ENCODE measurements around the gene PTAR1. TPM values are rescaled to one million over a fixed set of nuclear protein-coding genes. Genes with fewer than 3 reads are reported as not detected.

PTAR1 gene
- polyA plus RNA-seq, 2 of the 4 experiments (the other 2 are of a cell fraction), result 16.6 to 32.4 TPM

DNA sequence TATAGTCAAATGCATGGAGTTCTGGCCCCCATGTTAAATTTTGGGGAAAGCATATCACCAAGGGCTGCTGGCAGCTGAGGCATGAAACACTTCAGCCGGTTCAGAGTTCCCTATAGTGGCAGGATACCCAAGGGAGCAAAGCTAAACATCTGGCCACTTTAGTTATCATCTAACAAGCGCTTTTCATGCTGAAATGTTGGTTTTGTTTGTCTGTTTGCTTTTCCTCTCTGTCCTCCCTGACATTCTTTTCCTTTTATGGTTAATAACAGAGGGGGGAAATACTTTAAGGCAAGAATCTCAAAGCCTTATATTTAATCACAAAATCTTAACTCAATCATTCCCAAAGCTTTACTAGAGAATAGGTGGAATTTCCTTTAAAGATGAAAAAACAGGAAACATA is 99.5 kb downstream of the PTAR1 start:
- no peak overlapping the region for H3K4me2 ChIP-seq
- POLR2A ChIA-PET, result no interaction called here
- FAIRE-seq, result no peak
- CTCF ChIA-PET, result interaction anchor here (2.2 kb wide), 1 partner anchor 259 kb away, joined by 5 read pairs; no protein-coding TSS in a partner anchor
- no peak overlapping the region for H3K27ac ChIP-seq
- no peak for DNase-seq (ENCODE audit: low read depth in 1 of 2, low spot score in 1 of 2)
- TF ChIP-seq, protein P1, sequence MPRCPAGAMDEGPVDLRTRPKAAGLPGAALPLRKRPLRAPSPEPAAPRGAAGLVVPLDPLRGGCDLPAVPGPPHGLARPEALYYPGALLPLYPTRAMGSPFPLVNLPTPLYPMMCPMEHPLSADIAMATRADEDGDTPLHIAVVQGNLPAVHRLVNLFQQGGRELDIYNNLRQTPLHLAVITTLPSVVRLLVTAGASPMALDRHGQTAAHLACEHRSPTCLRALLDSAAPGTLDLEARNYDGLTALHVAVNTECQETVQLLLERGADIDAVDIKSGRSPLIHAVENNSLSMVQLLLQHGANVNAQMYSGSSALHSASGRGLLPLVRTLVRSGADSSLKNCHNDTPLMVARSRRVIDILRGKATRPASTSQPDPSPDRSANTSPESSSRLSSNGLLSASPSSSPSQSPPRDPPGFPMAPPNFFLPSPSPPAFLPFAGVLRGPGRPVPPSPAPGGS (IDR thresholded peaks at IDR 0.05), result no peak
- TF ChIP-seq, protein P2, sequence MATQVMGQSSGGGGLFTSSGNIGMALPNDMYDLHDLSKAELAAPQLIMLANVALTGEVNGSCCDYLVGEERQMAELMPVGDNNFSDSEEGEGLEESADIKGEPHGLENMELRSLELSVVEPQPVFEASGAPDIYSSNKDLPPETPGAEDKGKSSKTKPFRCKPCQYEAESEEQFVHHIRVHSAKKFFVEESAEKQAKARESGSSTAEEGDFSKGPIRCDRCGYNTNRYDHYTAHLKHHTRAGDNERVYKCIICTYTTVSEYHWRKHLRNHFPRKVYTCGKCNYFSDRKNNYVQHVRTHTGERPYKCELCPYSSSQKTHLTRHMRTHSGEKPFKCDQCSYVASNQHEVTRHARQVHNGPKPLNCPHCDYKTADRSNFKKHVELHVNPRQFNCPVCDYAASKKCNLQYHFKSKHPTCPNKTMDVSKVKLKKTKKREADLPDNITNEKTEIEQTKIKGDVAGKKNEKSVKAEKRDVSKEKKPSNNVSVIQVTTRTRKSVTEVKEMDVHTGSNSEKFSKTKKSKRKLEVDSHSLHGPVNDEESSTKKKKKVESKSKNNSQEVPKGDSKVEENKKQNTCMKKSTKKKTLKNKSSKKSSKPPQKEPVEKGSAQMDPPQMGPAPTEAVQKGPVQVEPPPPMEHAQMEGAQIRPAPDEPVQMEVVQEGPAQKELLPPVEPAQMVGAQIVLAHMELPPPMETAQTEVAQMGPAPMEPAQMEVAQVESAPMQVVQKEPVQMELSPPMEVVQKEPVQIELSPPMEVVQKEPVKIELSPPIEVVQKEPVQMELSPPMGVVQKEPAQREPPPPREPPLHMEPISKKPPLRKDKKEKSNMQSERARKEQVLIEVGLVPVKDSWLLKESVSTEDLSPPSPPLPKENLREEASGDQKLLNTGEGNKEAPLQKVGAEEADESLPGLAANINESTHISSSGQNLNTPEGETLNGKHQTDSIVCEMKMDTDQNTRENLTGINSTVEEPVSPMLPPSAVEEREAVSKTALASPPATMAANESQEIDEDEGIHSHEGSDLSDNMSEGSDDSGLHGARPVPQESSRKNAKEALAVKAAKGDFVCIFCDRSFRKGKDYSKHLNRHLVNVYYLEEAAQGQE (IDR thresholded peaks at IDR 0.05), result no peak
- TF ChIP-seq RCOR1 (IDR thresholded peaks at IDR 0.05; ENCODE audit: low read depth, low read length) (no peak), CEBPB (IDR thresholded peaks at IDR 0.05) (no peak), MAZ (IDR thresholded peaks at IDR 0.05; ENCODE audit: borderline replicate concordance, low read depth, low read length) (no peak), MYC (IDR thresholded peaks at IDR 0.05; ENCODE audit: borderline replicate concordance, low read length) (no peak), FOXS1 (CRISPR knock-in tag; IDR thresholded peaks at IDR 0.05) (no peak), HOXB5 (CRISPR knock-in tag; IDR thresholded peaks at IDR 0.05) (no peak), TFCP2L1 (CRISPR knock-in tag; IDR thresholded peaks at IDR 0.05) (no peak), FOSB (CRISPR knock-in tag; IDR thresholded peaks at IDR 0.05) (no peak), JUN (IDR thresholded peaks at IDR 0.05) (no peak), RAD21 (conservative IDR thresholded peaks at IDR 0.05 in 1 of 2, IDR thresholded peaks at IDR 0.05 in 1 of 2) (no peak), CHD4 (IDR thresholded peaks at IDR 0.05; ENCODE audit: borderline replicate concordance) (no peak), CBX8 (IDR thresholded peaks at IDR 0.05) (no peak), ZFP36 (IDR thresholded peaks at IDR 0.05; ENCODE audit: borderline replicate concordance, partially characterized antibody) (no peak)
- TF ChIP-seq, protein P3, sequence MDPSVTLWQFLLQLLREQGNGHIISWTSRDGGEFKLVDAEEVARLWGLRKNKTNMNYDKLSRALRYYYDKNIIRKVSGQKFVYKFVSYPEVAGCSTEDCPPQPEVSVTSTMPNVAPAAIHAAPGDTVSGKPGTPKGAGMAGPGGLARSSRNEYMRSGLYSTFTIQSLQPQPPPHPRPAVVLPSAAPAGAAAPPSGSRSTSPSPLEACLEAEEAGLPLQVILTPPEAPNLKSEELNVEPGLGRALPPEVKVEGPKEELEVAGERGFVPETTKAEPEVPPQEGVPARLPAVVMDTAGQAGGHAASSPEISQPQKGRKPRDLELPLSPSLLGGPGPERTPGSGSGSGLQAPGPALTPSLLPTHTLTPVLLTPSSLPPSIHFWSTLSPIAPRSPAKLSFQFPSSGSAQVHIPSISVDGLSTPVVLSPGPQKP (IDR thresholded peaks at IDR 0.05; ENCODE audit: low read depth, low read length), result no peak
- H3K4me1 ChIP-seq, result no peaks in the 10 kb centered on the region
- 2% methylated on average over 2 of the region's 2 CpGs for WGBS (ENCODE audit: missing lambda C conversion rate)
- ATAC-seq, result no peak
- no peaks in the 10 kb centered on the region for H3K9me3 ChIP-seq
- no peak overlapping the region for H3K4me3 ChIP-seq

Other genes starting within 250 kb of the PTAR1 start
- 1.6 and 1.9 TPM in 2 replicates for gene APBA1, start 87.6 kb downstream of the PTAR1 start, polyA plus RNA-seq (2011; rRNA removed)
- gene APBA1, start 87.6 kb downstream of the PTAR1 start, polyA plus RNA-seq (2017; fragmentation: RNase III; extraction: RNeasy Plus Mini Kit Qiagen cat#74134 plus additional on column Dnase treatment), result 0.21 to 0.34 TPM (median 0.22 TPM) in 3 replicates
- gene CFAP95, start 60.8 kb upstream of the PTAR1 start, polyA plus RNA-seq (2011; rRNA removed), result 0.19 and 0.41 TPM in 2 replicates
- gene CFAP95, start 60.8 kb upstream of the PTAR1 start, polyA plus RNA-seq (2017; fragmentation: RNase III; extraction: RNeasy Plus Mini Kit Qiagen cat#74134 plus additional on column Dnase treatment), result 0.15 to 0.17 TPM in 2 of 3 replicates, not detected in the other

Data from A549 (cell line).